NCI-H1417 treated with DMSO at 0.1 percent for 48 hours (cell line): ENCODE measurements around the gene BRWD1.
A peak's percentile ranks its signal among the peaks of the same experiment; 100 is the strongest.
"Not testable (repeated sequence)": the region's sequence is repeated elsewhere in the genome, so short reads cannot be mapped to it uniquely, and the experiment has no call there.

Source experiments
- DNase-seq: peaks from one replicate; lab custom pipeline; 2025; lab: John Stamatoyannopoulos, UW

The BRWD1 gene

DNA sequence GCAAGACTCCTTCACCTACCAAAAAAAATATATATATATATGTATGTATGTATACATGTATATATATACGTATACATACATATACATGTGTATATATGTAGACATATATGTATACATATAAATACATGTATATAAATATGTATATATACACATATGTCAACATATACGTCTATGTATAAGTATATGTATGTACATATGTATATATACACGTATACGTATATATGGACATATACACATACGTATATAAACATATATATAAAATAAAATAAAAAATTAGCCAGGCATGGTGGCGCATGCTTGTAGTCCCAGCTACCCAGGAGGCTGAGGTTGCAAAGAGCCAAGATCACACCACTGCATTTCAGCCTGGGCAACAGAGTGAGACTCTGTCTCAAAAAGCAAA lies 31.6 kb downstream of the BRWD1 start:
- no peak for DNase-seq

DNA sequence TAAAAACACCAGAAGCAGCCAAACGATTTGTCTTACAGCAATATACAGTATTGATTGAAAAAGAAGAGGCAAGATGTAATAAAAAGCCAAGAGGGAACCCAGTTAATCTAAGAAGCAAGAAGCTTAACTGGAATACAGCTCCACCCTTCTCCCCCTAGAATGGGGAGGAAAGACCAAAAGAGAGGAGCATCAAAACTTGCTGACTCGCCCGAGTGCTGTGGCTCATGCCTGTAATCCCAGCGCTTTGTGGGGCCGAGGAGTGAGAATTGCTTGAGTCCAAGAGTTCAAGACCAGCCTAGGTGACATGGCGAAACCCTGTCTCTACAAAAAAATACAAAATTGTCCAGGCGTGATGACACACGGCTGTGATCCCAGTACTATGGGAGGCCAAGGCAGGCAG lies 32.2 kb downstream of the BRWD1 start:
- DNase-seq: no peak

GRCh38 chr21:39269620-39270019 lies 43.8 kb downstream of the BRWD1 start:
- no peak for DNase-seq

- no peak for DNase-seq
Observed at GRCh38 chr21:39265603-39266002, 47.8 kb downstream of the BRWD1 start.

GRCh38 chr21:39263372-39263771 lies 50.1 kb downstream of the BRWD1 start:
- no peak for DNase-seq

DNA sequence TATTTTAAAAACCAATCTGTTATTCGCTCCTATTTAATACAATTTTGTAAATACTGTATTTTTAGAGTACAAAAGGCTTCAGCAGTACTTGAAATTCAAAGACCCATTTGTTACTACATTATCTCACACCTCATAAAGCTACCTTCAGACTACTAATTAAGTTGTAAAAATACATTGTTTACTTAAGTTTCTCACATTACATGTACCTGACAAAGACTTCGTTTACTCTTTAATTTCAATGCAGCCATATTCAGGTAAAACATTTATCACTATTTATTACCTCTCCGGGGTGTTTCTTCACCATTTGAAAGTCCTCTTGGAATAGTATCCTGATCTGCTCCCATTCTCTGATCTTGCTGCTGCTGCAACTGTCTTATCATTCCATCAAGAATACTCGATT lies 55.2 kb downstream of the BRWD1 start:
- peak; percentile 95 for DNase-seq

- DNase-seq: no peak
Observed at GRCh38 chr21:39251326-39251725, 62.1 kb downstream of the BRWD1 start.

DNA sequence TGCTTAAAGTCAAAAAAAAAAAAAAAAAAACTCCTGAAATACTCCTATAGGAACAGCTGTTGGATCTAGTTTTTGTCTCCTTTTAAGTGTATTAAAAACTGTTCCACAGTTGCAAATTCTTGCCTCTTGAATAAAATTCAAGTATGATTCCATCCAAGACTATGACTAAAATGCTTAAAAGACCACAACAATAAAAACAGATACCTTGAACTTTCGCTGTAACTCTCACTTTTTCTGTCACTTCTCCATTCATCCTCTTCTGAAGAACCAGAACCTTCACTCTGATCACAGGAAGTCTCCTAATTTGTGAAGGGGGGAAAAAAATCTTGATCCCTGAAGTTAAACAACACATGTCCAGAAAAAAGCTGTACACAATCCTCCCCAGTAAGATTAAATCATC lies 75.2 kb downstream of the BRWD1 start:
- DNase-seq: no peak

DNA sequence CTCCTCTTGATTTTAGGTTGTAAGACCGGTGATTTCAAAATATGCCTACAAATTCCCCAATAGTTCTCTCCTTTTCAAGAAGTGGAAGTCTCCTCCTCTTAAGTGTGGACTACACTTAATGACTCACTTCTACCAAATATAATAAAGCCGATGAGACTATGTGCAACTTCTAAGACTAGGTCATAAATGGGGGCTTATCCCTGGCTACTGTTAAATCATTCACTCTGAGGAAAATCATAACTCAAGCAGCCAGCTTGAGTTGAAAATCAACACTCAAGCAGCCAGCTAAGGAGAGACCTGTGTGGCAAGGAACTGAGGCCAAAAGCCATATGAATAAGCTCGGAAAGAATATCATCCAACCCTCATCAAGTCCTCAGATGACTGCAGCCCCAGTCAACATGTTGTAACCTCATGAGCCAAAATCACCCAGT lies 80.6 kb downstream of the BRWD1 start:
- DNase-seq: no peak

DNA sequence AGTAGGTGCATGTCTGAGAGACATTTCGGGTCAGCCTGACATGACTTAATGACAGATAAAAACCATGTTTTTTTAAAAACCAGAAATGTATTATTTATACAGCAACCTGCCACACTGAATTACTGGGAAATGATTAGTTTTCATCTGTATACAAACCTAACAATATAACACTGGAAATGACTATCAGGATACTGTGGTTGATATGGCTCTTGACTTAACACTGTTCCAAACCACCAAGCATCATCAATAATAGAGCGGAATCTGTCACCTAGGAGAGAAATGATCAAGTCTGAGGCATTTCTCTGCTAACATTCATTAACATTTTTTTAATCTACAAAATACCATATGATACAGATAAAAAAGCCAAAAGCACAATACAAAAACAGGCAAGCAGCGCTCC lies 88.5 kb downstream of the BRWD1 start:
- DNase-seq: no peak

- no peak for DNase-seq
Observed at GRCh38 chr21:39221997-39222486, 91.4 kb downstream of the BRWD1 start.

DNA sequence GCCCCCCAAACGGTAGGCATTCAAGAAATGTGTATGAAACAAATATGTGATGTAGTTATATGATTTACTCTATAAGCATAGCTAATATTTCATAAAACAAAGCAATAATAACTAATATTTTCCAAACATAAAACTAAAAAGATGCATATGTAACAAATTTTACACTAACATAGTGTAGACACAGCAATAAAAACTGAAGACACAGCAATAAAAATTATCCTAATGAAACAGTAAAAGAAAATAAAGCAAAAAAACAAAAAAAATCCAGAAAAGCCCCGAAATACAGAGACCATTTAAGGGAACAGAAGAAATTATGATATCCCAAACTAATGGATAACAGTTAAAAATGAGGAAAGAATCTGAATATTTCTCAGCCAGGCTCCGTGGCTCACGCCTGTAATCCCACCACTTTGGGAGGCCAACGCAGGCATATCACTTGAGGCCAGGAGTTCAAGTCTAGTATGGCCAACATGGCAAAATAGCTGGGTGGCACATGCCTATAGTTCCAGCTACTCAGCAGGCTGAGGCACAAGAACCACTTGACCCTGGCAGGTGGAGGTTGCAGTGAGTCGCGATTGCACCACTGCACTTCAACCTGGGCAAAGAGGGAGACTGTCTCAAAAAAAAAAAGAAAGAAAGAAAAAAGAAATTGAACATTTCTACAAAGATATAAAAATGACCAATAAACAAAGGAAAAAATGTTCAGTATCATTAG lies 92.0 kb downstream of the BRWD1 start:
- no peak for DNase-seq

DNA sequence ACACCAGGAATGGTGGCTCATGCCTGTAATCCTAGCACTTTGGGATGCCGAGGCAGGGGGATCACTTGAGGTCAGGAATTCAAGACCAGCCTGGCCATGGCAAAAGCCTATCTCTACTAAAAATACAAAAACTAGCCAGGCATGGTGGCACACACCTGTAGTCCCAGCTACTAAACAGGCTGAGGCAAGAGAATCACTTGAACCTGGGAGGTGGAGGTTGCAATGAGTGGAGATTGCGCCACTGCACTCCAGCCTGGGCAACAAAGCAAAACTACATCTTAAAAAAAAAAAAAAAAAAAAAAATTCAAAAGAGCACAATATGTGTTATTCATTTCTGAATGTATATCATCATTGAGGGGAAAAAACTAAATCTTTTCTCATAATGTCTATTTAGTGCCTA lies 92.6 kb downstream of the BRWD1 start:
- not testable (repeated sequence) for DNase-seq

DNA sequence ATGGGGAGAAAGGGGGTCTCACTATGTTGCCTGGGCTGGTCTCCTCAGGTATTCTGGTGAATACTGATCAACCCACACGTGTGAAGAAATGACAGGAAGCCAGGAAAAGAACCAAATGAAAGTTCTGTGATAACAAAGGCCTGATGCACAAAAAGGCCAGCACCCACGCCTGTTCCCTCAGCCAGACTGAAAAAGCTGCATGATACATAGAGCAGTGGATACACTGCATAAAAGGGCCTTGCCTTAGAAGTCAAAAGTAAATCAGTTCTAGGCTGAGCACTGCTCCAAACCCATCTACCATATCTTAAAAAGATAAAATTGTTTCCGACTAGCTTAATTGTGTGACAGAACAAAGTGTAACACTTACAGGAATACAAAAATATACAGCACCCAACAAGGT lies 93.3 kb downstream of the BRWD1 start:
- DNase-seq: no peak

GRCh38 chr21:39218082-39218409 lies 95.4 kb downstream of the BRWD1 start:
- DNase-seq: no peak

GRCh38 chr21:39217356-39218081 lies 95.9 kb downstream of the BRWD1 start:
- no peak for DNase-seq

GRCh38 chr21:39216290-39216689 lies 97.1 kb downstream of the BRWD1 start:
- DNase-seq: no peak

DNA sequence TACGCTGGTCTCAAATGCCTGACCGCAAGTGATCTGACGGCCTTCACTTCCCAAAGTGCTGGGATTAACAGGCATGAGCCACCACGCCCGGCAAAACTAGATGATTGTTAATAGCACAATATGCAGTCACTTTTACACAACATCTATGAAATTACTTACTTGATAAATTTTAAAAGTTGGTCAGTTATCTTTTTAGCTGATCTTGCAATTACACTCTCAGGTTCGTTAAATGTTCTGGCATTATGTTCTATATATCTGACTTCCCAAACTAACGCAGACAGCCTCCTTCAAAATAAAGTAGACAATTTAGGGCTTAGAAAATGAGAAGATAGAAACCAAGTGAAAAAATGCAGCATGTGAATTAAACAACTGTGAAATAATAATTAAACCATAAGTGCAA lies 98.4 kb downstream of the BRWD1 start:
- no peak for DNase-seq

DNA sequence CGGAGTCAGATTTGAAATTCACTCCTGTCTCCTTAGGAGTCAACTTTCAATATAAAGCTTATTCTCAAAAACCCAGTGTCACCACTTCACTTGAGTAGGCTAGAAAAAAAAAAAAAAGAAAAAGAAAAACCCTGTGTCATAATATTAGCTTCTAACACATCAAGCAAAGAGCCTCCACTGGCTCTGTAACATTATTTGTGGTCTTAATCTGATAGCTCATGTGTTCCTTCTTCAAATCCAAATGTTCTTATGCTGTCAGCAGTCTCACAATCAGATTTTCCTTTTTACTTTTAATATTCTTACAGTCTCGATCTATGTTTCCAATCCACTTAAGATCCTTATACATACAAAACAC lies 104.1 kb downstream of the BRWD1 start:
- no peak for DNase-seq

GRCh38 chr21:39208624-39209333 lies 104.7 kb downstream of the BRWD1 start:
- no peak for DNase-seq

DNA sequence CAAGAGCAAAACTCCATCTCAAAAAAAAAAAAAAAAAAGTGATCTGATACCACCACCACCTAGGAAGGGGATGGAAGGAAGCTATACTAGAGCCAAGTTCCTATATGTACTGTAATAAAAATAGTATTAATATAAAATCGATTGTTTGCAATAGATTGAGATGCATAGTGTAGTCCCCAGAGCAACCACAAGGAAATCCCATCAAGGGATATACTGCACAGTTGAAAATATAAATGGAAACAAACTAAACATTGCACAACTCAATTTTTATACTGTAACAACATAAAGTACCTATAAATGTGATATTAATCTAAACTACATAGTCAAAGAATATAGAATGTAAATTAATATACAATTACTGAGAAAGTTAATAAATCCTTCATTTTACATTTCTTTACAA lies 109.3 kb downstream of the BRWD1 start:
- DNase-seq: no peak

GRCh38 chr21:39198800-39199199 lies 114.6 kb downstream of the BRWD1 start:
- no peak for DNase-seq
